GM12878 (cell line): Measurements from ENCODE around the gene PPP2R5A. TPM values are rescaled to one million over a fixed set of nuclear protein-coding genes. Genes with fewer than 3 reads are reported as not detected.

Experiments
- ATAC-seq: fragments of 200-7000 bp; cut with Tn5 transposase; 3 replicates; pipeline ENCODE4 v1.9.1; 2020; ENCODE audit warnings: mild to moderate bottlenecking, moderate library complexity
- Bru-seq: library from RNA; stranded (reverse); fragments of 400-500 nt; gene quantifications from one replicate; lab custom pipeline; 2021; lab: Mats Ljungman, UMichigan
- BruChase-seq, 2 experiments: library from RNA; stranded (reverse); fragments of 400-500 nt; gene quantifications; one replicate each; lab custom pipeline; 2021; lab: Mats Ljungman, UMichigan
- BruUV-seq: library from RNA; stranded (reverse); fragments of 400-500 nt; replicated peaks from 2 replicates; lab custom pipeline; 2021; lab: Mats Ljungman, UMichigan
- CTCF ChIA-PET: fragments of 300-600 bp; sonication (Branson Sonifier 250); formaldehyde crosslinking; extraction: SDS; loops from one replicate; lab custom pipeline; 2021; ENCODE audit warnings: inconsistent platforms; lab: Yijun Ruan, JAX
- POLR2A ChIA-PET: fragments of 350-600 bp; formaldehyde crosslinking; extraction: SDS; loops from one replicate; lab custom pipeline; 2021; ENCODE audit warnings: inconsistent platforms; lab: Charles Lee
- RAD21 ChIA-PET: fragments of 300-600 bp; sonication (Branson Sonifier 250); formaldehyde crosslinking; loops from one replicate; lab custom pipeline; 2023; ENCODE audit warnings: antibody characterized with exemption; ENCODE audit not compliant: unreplicated experiment; lab: Charles Lee
- SMC1A ChIA-PET: fragments of 300-600 bp; sonication (Branson Sonifier 250); formaldehyde crosslinking; loops from one replicate; lab custom pipeline; 2023; ENCODE audit not compliant: unreplicated experiment, uncharacterized antibody; lab: Charles Lee
- DNase-seq: peaks from one replicate; pipeline ENCODE4 v3.0.0-alpha.2; 2011; ENCODE audit warnings: low read depth, low spot score
- FAIRE-seq: peaks from 3 replicates; lab custom pipeline; 2011; peaks lifted over from hg19 to GRCh38; lab: Jason Lieb, UNC
- H2AFZ ChIP-seq: 2 replicates; pipeline ENCODE4 v1.6.0; 2011; ENCODE audit warnings: low read depth, low read length, control low read depth; ENCODE audit not compliant: control insufficient read depth
- H3K27ac ChIP-seq: 2 replicates; pipeline ENCODE4 v1.5.1; 2011; ENCODE audit warnings: control low read depth; ENCODE audit not compliant: control insufficient read depth, insufficient read depth
- H3K27me3 ChIP-seq, 2 experiments: replicated peaks in 1 of 2; 2 replicates each; pipeline versions ENCODE4 v1.6.0 to v1.6.1; 2011; ENCODE audit warnings: low read length in 1 of 2; ENCODE audit not compliant: control insufficient read depth in 2 of 2, insufficient read depth in 2 of 2
- H3K36me3 ChIP-seq, 2 experiments: 2 replicates each; pipeline ENCODE4 v1.5.1; 2011; ENCODE audit warnings: low read length in 1 of 2; ENCODE audit not compliant: control insufficient read depth in 2 of 2, insufficient read depth in 2 of 2
- H3K4me1 ChIP-seq: 2 replicates; pipeline ENCODE4 v1.6.1; 2011; ENCODE audit warnings: mild to moderate bottlenecking, low read length, moderate library complexity, mixed read lengths; ENCODE audit not compliant: control insufficient read depth, insufficient read depth
- H3K4me2 ChIP-seq: 2 replicates; pipeline ENCODE4 v1.6.0; 2011; ENCODE audit warnings: control low read depth; ENCODE audit not compliant: control insufficient read depth, insufficient read depth
- H3K4me3 ChIP-seq: fragments of 200-600 bp; sonication (generic); 2 replicates; pipeline ENCODE4 v1.5.1; 2016
- H3K79me2 ChIP-seq: 2 replicates; pipeline ENCODE4 v1.6.0; 2011; ENCODE audit warnings: low read length; ENCODE audit not compliant: control insufficient read depth, insufficient read depth
- H3K9ac ChIP-seq: 2 replicates; pipeline ENCODE4 v1.8.0; 2011; ENCODE audit warnings: low read length, control low read depth, mixed read lengths; ENCODE audit not compliant: control insufficient read depth, insufficient read depth
- H3K9me3 ChIP-seq: replicated peaks from 3 replicates; pipeline ENCODE4 v1.5.1; 2011; ENCODE audit warnings: mild to moderate bottlenecking, low read length; ENCODE audit not compliant: control insufficient read depth, insufficient read depth
- H4K20me1 ChIP-seq: 2 replicates; pipeline ENCODE4 v1.6.0; 2011; ENCODE audit not compliant: control insufficient read depth, insufficient read depth
- CHD1 ChIP-seq: IDR thresholded peaks from 2 replicates; pipeline ENCODE4 v1.6.1; 2012; ENCODE audit warnings: low read depth, low read length, improper control_type of control experiment
- EED ChIP-seq: sonication (generic); IDR thresholded peaks from 2 replicates; pipeline ENCODE4 v1.6.1; 2016; ENCODE audit warnings: antibody characterized with exemption, low read depth
- MAX ChIP-seq: IDR thresholded peaks from 2 replicates; pipeline ENCODE4 v1.6.1; 2012; ENCODE audit warnings: low read depth, low read length, improper control_type of control experiment
- NBN ChIP-seq: fragments of 450-650 bp; IDR thresholded peaks from 2 replicates; pipeline ENCODE4 v1.6.1; 2016
- PBX3 ChIP-seq: IDR thresholded peaks from 2 replicates; pipeline ENCODE4 v1.6.1; 2011; ENCODE audit warnings: mild to moderate bottlenecking, low read depth, low read length, moderate library complexity; ENCODE audit not compliant: insufficient replicate concordance
- POLR2A ChIP-seq: IDR thresholded peaks from 2 replicates; pipeline ENCODE4 v1.6.1; 2011; ENCODE audit warnings: low read depth, mild to moderate bottlenecking, low read length
- POU2F2 ChIP-seq: IDR thresholded peaks from 3 replicates; pipeline ENCODE4 v1.6.1; 2011; ENCODE audit warnings: low read depth, mild to moderate bottlenecking, low read length, borderline replicate concordance
- RB1 ChIP-seq: fragments of 450-650 bp; formaldehyde crosslinking; IDR thresholded peaks from 2 replicates; pipeline ENCODE4 v1.6.1; 2017; ENCODE audit warnings: mild to moderate bottlenecking, borderline replicate concordance
- RELA ChIP-seq: fragments of 450-650 bp; IDR thresholded peaks from 2 replicates; pipeline ENCODE4 v1.8.0; 2014; ENCODE audit warnings: borderline replicate concordance; ENCODE audit not compliant: partially characterized antibody
- REST ChIP-seq: IDR thresholded peaks from 2 replicates; pipeline ENCODE4 v1.6.1; 2012; ENCODE audit warnings: mild to moderate bottlenecking, low read depth, low read length
- STAT1 ChIP-seq: fragments of 450-650 bp; conservative IDR thresholded peaks from 2 replicates; pipeline ENCODE4 v1.6.1; 2014; ENCODE audit warnings: antibody characterized with exemption, mild to moderate bottlenecking
- TBL1XR1 ChIP-seq: IDR thresholded peaks from 2 replicates; pipeline ENCODE4 v1.6.1; 2012; ENCODE audit warnings: low read depth, low read length, improper control_type of control experiment
- YBX1 ChIP-seq: fragments of 450-650 bp; IDR thresholded peaks from 2 replicates; pipeline ENCODE4 v1.6.1; 2016; ENCODE audit warnings: antibody characterized with exemption
- WGBS: methylation state at CpG from one replicate; pipeline ENCODE4 v1.1.6; 2016; ENCODE audit warnings: low lambda C conversion rate; ENCODE audit not compliant: insufficient replicate concordance, insufficient coverage; ENCODE audit errors: missing lambda C conversion rate; 5-methylcytosine and 5-hydroxymethylcytosine counted together
- in situ Hi-C: fragments of 300-500 bp; cut with MboI; formaldehyde crosslinking; loops from 9 replicates; pipeline ENCODE4 v1.14.3; 2018; ENCODE audit warnings: mixed read lengths
- intact Hi-C: fragments of 100-400 bp; cut with micrococcal nuclease; formaldehyde crosslinking; loops from one replicate; pipeline ENCODE4 v1.14.2; 2022; ENCODE audit not compliant: unreplicated experiment
- long read RNA-seq, 2 experiments: library from polyadenylated mRNA; unstranded; transcript quantifications; one replicate each; pipeline ENCODE4 v2.0.0, GENCODE V29; 2019 to 2020
- polyA minus RNA-seq, 3 experiments: library from RNA; depleted of rRNA, polyadenylated mRNA; stranded (reverse); fragments of >200 nt; gene quantifications; 2 replicates each; pipeline ENCODE4 v1.2.3, GENCODE V29; 2011
- polyA plus RNA-seq, 11 experiments: library from polyadenylated mRNA; depleted of rRNA in 4 of 11; unstranded in 6 of 11; stranded (reverse) in 5 of 11; fragments of >200 nt; fragmentation: Nextera tagmentation in 4 of 11; fragmentation: Illumina TruSeq in 1 of 11; extraction: Ambion mirVana in 4 of 11; extraction: Trizol in 1 of 11; gene quantifications; 1 replicate in 1 of 11; 2 replicates in 10 of 11; pipeline versions ENCODE4 v1.2.1 to v1.2.3, GENCODE V29; 2011 to 2016; ENCODE audit warnings: inconsistent platforms in 2 of 11, missing spikeins in 2 of 11, low read depth in 1 of 11
- total RNA-seq, 4 experiments: library from RNA; depleted of rRNA in 3 of 4; stranded (reverse); fragments of >200 nt in 3 of 4; fragmentation: Illumina TruSeq in 1 of 4; extraction: Trizol in 1 of 4; gene quantifications; 2 replicates each; pipeline versions ENCODE4 v1.2.1 to v1.2.3, GENCODE V29; 2013 to 2021

PPP2R5A gene
- total RNA-seq (2013; cell fraction: nucleolus; rRNA removed), result 29.8 and 32.8 TPM in 2 replicates
- 32.1 and 33.7 TPM in 2 replicates for total RNA-seq (2014; rRNA removed)
- total RNA-seq (2014; rRNA removed; fragmentation: Illumina TruSeq; extraction: Trizol), result 27.8 and 28.8 TPM in 2 replicates
- 33.2 and 33.8 TPM in 2 replicates for total RNA-seq (2021)
- 14.4 TPM for polyA plus RNA-seq (2011; ENCODE audit: low read depth)
- 40.6 and 59.7 TPM in 2 replicates for polyA plus RNA-seq (2011; rRNA removed)
- 18.9 and 19.7 TPM in 2 replicates for polyA plus RNA-seq (2011; cell fraction: cytosol; rRNA removed)
- 14.5 and 16.0 TPM in 2 replicates for polyA plus RNA-seq (2011; cell fraction: nucleus; rRNA removed)
- polyA plus RNA-seq (2012), result 18.5 and 29.1 TPM in 2 replicates
- 35.7 and 47.3 TPM in 2 replicates for polyA plus RNA-seq (2014; fragmentation: Illumina TruSeq; extraction: Trizol)
- 10 to 100 TPM; 15.4 to 18.2 TPM for polyA plus RNA-seq (2014; fragmentation: Nextera tagmentation; extraction: Ambion mirVana)
- 21.7 and 25.1 TPM in 2 replicates for polyA plus RNA-seq (2014; rRNA removed)
- polyA plus RNA-seq (2016; fragmentation: Nextera tagmentation; extraction: Ambion mirVana), result 10 to 100 TPM; 32.8 to 39.3 TPM
- polyA minus RNA-seq (2011; rRNA and poly(A)+ RNA removed), result 13.4 and 18.4 TPM in 2 replicates
- polyA minus RNA-seq (2011; cell fraction: cytosol; rRNA and poly(A)+ RNA removed), result 10.0 and 10.5 TPM in 2 replicates
- 8.9 and 16.2 TPM in 2 replicates for polyA minus RNA-seq (2011; cell fraction: nucleus; rRNA and poly(A)+ RNA removed)
- Bru-seq, nascent RNA, result percentile 88 among the genes with signal in this experiment
- BruChase-seq, experiment 1, labeled RNA remaining after a 6-hour chase, result percentile 86 among the genes with signal in this experiment
- BruChase-seq, experiment 2, labeled RNA remaining after a 2-hour chase, result percentile 81 among the genes with signal in this experiment
- long read RNA-seq, experiment 1, partial matches to known transcripts, result 3 of 4 reads
- long read RNA-seq, experiment 1, other reads (novel, unspliced or antisense), result 0 of 4 reads
- long read RNA-seq, experiment 2, partial matches to known transcripts, result 6 of 14 reads
- long read RNA-seq, experiment 2, other reads (novel, unspliced or antisense), result 6 of 14 reads

GRCh38 chr1:212284744-212285684, at the start of gene PPP2R5A:
Gene PPP2R5A, plus strand, starts transcription at chr1:212285410. Its CDS starts 701 bp downstream, at chr1:212286111.
- ChIA-PET RAD21 (interaction anchor here (0.5 to 3.0 kb wide), 16 partner anchors 18 to 604 kb away, joined by 3 to 15 read pairs (median 4); partner anchors contain the start of genes DTL and INTS7), POLR2A (interaction anchor here (0.6 to 2.5 kb wide), 6 partner anchors 8 to 249 kb away, joined by 3 to 9 read pairs (median 3); partner anchors contain the start of genes DTL and INTS7), SMC1A (interaction anchor here (0.8 to 5.1 kb wide), 10 partner anchors 15 to 604 kb away, joined by 3 to 31 read pairs (median 5); partner anchors contain the start of genes DTL and INTS7), CTCF (interaction anchor here (0.6 to 3.4 kb wide), 13 partner anchors 9 to 604 kb away, joined by 3 to 22 read pairs (median 4); partner anchors contain the start of genes DTL and INTS7)
- Histone ChIP-seq H2AFZ (peak within 1 kb of the TSS; percentile 72), H3K4me3 (peak within 1 kb of the TSS; percentile 88), H3K4me2 (peak within 1 kb of the TSS; percentile 94), H3K36me3 (no peaks in the 10 kb centered on the region), H3K4me1 (peaks cover 7% of the 10 kb centered on the region), H4K20me1 (no peaks in the 10 kb centered on the region), H3K9ac (peak within 1 kb of the TSS; percentile 70), H3K27ac (peak within 1 kb of the TSS; percentile 79), H3K79me2 (peaks cover 47% of the 10 kb centered on the region), H3K9me3 (no peaks in the 10 kb centered on the region), H3K27me3 (no peaks in the 10 kb centered on the region)
- intact Hi-C loops (loop anchor here (5.0 kb wide), 2 partner anchors 127 to 588 kb away; partner anchors contain the start of gene PACC1), in situ Hi-C loops (no loop called here)
- ATAC-seq, result peak; percentile 94
- peak; percentile 98 for FAIRE-seq
- peak; percentile 97 for DNase-seq
- no TSS peak for BruUV-seq
- WGBS, result 2% methylated on average over 68 of the region's 92 CpGs
- no peak for TF ChIP-seq TBL1XR1
- peak; percentile 44 for TF ChIP-seq MAX
- TF ChIP-seq EED, result peak; percentile 37
- peak; percentile 84 for TF ChIP-seq RB1
- peak; percentile 94 for TF ChIP-seq PBX3
- 0 out of 2 replicates have a peak, but pooled peaks have one; percentile 45 for TF ChIP-seq CHD1
- peak; percentile 70 for TF ChIP-seq RELA
- no peak; the same call in 2 of the 3 replicates for TF ChIP-seq POU2F2
- TF ChIP-seq STAT1, result peak; percentile 73; the same call in 1 of the 2 replicates
- peak; percentile 93 for TF ChIP-seq NBN
- TF ChIP-seq POLR2A, result peak; percentile 77
- TF ChIP-seq REST, result no peak
- no peak for TF ChIP-seq YBX1
